Measurements from ENCODE around the gene PHYHD1. TPM values are rescaled to one million over a fixed set of nuclear protein-coding genes. Genes with fewer than 3 reads are reported as not detected.
A peak's percentile ranks its signal among the peaks of the same experiment; 100 is the strongest.

The PHYHD1 gene
- total and polyA plus RNA-seq, 2 of the 13 experiments (the other 11 are each of a cell fraction or from before 2014, with no cell fraction given): 10.6 to 25.3 TPM

DNA sequence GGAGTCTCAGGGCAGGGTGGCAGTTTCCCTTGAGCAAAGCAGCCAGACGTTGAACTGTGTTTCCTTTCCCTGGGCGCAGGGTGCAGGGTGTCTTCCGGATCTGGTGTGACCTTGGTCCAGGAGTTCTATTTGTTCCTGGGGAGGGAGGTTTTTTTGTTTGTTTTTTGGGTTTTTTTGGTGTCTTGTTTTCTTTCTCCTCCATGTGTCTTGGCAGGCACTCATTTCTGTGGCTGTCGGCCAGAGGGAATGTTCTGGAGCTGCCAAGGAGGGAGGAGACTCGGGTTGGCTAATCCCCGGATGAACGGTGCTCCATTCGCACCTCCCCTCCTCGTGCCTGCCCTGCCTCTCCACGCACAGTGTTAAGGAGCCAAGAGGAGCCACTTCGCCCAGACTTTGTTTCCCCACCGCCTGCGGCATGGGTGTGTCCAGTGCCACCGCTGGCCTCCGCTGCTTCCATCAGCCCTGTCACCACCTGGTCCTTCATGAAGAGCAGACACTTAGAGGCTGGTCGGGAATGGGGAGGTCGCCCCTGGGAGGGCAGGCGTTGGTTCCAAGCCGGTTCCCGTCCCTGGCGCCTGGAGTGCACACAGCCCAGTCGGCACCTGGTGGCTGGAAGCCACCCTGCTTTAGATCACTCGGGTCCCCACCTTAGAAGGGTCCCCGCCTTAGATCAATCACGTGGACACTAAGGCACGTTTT, 3.5 kb upstream of the PHYHD1 start (continued):
- 0 out of 2 replicates have a peak, but pooled peaks have one; percentile 38 for TF ChIP-seq ISL2 (CRISPR knock-in tag; IDR thresholded peaks at IDR 0.05)
- TF ChIP-seq FOSL2 (CRISPR knock-in tag; IDR thresholded peaks at IDR 0.05): peak; percentile 40
- 0 out of 2 replicates have a peak, but pooled peaks have one; percentile 29 for TF ChIP-seq WIZ (CRISPR knock-in tag; IDR thresholded peaks at IDR 0.05)
- TF ChIP-seq ELF3 (CRISPR knock-in tag; IDR thresholded peaks at IDR 0.05): peak; percentile 80
- peak; percentile 69; the same call in 1 of the 2 replicates for TF ChIP-seq ZNF451 (CRISPR knock-in tag; IDR thresholded peaks at IDR 0.05)
- no peak; the same call in 1 of the 2 replicates for TF ChIP-seq NKX3-1 (CRISPR knock-in tag; IDR thresholded peaks at IDR 0.05)
- TF ChIP-seq, protein P1, sequence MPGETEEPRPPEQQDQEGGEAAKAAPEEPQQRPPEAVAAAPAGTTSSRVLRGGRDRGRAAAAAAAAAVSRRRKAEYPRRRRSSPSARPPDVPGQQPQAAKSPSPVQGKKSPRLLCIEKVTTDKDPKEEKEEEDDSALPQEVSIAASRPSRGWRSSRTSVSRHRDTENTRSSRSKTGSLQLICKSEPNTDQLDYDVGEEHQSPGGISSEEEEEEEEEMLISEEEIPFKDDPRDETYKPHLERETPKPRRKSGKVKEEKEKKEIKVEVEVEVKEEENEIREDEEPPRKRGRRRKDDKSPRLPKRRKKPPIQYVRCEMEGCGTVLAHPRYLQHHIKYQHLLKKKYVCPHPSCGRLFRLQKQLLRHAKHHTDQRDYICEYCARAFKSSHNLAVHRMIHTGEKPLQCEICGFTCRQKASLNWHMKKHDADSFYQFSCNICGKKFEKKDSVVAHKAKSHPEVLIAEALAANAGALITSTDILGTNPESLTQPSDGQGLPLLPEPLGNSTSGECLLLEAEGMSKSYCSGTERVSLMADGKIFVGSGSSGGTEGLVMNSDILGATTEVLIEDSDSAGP (CRISPR knock-in tag; IDR thresholded peaks at IDR 0.05; ENCODE audit: borderline replicate concordance): peak; percentile 66; the same call in 1 of the 2 replicates
- TF ChIP-seq, protein P2, sequence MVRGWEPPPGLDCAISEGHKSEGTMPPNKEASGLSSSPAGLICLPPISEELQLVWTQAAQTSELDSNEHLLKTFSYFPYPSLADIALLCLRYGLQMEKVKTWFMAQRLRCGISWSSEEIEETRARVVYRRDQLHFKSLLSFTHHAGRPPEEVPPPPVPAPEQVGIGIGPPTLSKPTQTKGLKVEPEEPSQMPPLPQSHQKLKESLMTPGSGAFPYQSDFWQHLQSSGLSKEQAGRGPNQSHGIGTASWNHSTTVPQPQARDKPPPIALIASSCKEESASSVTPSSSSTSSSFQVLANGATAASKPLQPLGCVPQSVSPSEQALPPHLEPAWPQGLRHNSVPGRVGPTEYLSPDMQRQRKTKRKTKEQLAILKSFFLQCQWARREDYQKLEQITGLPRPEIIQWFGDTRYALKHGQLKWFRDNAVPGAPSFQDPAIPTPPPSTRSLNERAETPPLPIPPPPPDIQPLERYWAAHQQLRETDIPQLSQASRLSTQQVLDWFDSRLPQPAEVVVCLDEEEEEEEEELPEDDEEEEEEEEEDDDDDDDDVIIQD (CRISPR knock-in tag; IDR thresholded peaks at IDR 0.05; ENCODE audit: low read depth): peak; percentile 22; the same call in 1 of the 2 replicates
- TF ChIP-seq, protein P3, sequence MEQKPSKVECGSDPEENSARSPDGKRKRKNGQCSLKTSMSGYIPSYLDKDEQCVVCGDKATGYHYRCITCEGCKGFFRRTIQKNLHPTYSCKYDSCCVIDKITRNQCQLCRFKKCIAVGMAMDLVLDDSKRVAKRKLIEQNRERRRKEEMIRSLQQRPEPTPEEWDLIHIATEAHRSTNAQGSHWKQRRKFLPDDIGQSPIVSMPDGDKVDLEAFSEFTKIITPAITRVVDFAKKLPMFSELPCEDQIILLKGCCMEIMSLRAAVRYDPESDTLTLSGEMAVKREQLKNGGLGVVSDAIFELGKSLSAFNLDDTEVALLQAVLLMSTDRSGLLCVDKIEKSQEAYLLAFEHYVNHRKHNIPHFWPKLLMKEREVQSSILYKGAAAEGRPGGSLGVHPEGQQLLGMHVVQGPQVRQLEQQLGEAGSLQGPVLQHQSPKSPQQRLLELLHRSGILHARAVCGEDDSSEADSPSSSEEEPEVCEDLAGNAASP (CRISPR knock-in tag; IDR thresholded peaks at IDR 0.05; ENCODE audit: borderline replicate concordance): no peak
- TF ChIP-seq SRSF4 (IDR thresholded peaks at IDR 0.05; ENCODE audit: low read depth, low read length, poor library complexity, severe bottlenecking): no peak
- TF ChIP-seq, protein P4, sequence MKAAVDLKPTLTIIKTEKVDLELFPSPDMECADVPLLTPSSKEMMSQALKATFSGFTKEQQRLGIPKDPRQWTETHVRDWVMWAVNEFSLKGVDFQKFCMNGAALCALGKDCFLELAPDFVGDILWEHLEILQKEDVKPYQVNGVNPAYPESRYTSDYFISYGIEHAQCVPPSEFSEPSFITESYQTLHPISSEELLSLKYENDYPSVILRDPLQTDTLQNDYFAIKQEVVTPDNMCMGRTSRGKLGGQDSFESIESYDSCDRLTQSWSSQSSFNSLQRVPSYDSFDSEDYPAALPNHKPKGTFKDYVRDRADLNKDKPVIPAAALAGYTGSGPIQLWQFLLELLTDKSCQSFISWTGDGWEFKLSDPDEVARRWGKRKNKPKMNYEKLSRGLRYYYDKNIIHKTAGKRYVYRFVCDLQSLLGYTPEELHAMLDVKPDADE (CRISPR knock-in tag; IDR thresholded peaks at IDR 0.05): 0 out of 2 replicates have a peak, but pooled peaks have one; percentile 39
- TF ChIP-seq, protein P5, sequence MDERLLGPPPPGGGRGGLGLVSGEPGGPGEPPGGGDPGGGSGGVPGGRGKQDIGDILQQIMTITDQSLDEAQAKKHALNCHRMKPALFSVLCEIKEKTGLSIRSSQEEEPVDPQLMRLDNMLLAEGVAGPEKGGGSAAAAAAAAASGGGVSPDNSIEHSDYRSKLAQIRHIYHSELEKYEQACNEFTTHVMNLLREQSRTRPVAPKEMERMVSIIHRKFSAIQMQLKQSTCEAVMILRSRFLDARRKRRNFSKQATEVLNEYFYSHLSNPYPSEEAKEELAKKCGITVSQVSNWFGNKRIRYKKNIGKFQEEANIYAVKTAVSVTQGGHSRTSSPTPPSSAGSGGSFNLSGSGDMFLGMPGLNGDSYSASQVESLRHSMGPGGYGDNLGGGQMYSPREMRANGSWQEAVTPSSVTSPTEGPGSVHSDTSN (CRISPR knock-in tag; IDR thresholded peaks at IDR 0.05): no peak
- no peak for TF ChIP-seq ZKSCAN1 (IDR thresholded peaks at IDR 0.05; ENCODE audit: low read length)
- no peak for TF ChIP-seq ZSCAN20 (CRISPR knock-in tag; IDR thresholded peaks at IDR 0.05; ENCODE audit: borderline replicate concordance)
- TF ChIP-seq, protein P6, sequence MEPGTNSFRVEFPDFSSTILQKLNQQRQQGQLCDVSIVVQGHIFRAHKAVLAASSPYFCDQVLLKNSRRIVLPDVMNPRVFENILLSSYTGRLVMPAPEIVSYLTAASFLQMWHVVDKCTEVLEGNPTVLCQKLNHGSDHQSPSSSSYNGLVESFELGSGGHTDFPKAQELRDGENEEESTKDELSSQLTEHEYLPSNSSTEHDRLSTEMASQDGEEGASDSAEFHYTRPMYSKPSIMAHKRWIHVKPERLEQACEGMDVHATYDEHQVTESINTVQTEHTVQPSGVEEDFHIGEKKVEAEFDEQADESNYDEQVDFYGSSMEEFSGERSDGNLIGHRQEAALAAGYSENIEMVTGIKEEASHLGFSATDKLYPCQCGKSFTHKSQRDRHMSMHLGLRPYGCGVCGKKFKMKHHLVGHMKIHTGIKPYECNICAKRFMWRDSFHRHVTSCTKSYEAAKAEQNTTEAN (CRISPR knock-in tag; conservative IDR thresholded peaks at IDR 0.05): no peak; the same call in 1 of the 2 replicates
- TF ChIP-seq, protein P7, sequence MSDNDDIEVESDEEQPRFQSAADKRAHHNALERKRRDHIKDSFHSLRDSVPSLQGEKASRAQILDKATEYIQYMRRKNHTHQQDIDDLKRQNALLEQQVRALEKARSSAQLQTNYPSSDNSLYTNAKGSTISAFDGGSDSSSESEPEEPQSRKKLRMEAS (IDR thresholded peaks at IDR 0.05): peak; percentile 89
- TF ChIP-seq ZNF160 (CRISPR knock-in tag; IDR thresholded peaks at IDR 0.05): no peak
- TF ChIP-seq, protein P8, sequence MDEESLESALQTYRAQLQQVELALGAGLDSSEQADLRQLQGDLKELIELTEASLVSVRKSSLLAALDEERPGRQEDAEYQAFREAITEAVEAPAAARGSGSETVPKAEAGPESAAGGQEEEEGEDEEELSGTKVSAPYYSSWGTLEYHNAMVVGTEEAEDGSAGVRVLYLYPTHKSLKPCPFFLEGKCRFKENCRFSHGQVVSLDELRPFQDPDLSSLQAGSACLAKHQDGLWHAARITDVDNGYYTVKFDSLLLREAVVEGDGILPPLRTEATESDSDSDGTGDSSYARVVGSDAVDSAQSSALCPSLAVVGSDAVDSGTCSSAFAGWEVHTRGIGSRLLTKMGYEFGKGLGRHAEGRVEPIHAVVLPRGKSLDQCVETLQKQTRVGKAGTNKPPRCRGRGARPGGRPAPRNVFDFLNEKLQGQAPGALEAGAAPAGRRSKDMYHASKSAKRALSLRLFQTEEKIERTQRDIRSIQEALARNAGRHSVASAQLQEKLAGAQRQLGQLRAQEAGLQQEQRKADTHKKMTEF (CRISPR knock-in tag; IDR thresholded peaks at IDR 0.05): 0 out of 2 replicates have a peak, but pooled peaks have one; percentile 34
